Measurements from ENCODE around the gene ZMYM4.
"Not testable (repeated sequence)": the region's sequence is repeated elsewhere in the genome, so short reads cannot be mapped to it uniquely, and the experiment has no call there.

Gene ZMYM4
- 51.6 to 56.9 (median 52.9) reads per million in 3 donors for total RNA-seq

DNA sequence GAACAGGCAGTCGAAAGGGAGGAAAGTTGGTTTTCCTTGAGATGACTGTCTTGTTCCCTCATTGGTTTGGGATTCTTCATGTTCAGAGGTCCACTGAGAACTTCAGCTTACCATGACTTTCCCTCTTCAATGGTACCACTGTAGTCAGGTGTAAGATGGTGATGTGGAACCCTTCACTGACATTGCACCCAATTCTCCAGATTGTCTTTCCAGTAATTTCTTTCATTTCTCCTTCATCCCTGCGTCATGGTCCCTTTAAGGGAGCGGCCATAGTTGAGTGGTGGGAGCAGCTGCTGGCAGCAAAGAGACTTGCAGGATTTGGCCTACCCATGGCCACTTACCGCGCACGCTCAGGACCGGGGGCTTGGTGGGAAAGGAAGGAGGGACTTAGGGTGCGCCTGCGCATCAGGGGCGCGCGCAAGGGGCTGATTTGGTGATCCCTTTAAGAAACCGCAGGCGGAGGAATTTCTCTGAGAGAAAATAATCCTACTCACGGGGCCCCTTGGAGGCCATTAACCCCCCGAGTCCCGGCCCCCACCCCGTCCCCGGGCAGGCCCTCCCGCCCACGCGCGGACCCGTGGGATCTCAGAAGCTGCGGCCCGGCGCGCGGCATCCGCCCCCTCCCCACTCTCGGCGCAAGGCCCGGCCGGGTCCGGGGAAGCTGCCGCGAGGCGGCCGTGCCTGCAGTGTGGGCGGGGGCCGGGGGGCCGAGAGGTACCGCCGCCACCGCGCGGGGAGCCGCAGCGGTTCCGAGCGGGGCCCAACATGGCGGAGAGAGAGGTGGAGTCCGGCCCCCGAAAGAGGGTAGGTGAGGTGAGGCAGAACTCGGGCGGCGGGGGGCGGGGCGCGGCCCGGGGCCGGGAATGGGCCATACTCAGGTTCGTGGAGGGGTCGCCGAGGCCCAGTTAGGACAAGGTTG, at the start of gene ZMYM4:
Gene ZMYM4 (plus strand): TSS at position 428 of the 919 bp plus-strand sequence. CDS start 338 bp downstream, at position 766.
- no peaks in the 10 kb centered on the region for H3K36me3 ChIP-seq (ENCODE audit: control insufficient read depth, insufficient read depth, low read length)
- no peaks in the 10 kb centered on the region for H3K9me3 ChIP-seq (ENCODE audit: control insufficient read depth, low read length)
- peak within 1 kb of the TSS; percentile 76 for H3K27ac ChIP-seq (ENCODE audit: insufficient read depth, low read length, poor library complexity, severe bottlenecking)
- peak; percentile 75 to 81 (median 76) for DNase-seq
- peak within 1 kb of the TSS; percentile 84 for H3K4me3 ChIP-seq (ENCODE audit: insufficient read depth, low read depth, low read length, poor library complexity, severe bottlenecking)
- H3K27me3 ChIP-seq (replicated peaks; ENCODE audit: control insufficient read depth, insufficient read depth, low read length, poor library complexity, severe bottlenecking), result peaks cover 2% of the 10 kb centered on the region
- peaks cover 7% of the 10 kb centered on the region for H3K4me1 ChIP-seq (ENCODE audit: control insufficient read depth, insufficient read depth, low read length, poor library complexity, severe bottlenecking)

- no peak for DNase-seq
- Histone ChIP-seq H3K4me1 (ENCODE audit: control insufficient read depth, insufficient read depth, low read length, poor library complexity, severe bottlenecking) (no peaks in the 10 kb centered on the region), H3K9me3 (ENCODE audit: control insufficient read depth, low read length) (no peaks in the 10 kb centered on the region), H3K36me3 (ENCODE audit: control insufficient read depth, insufficient read depth, low read length) (no peaks in the 10 kb centered on the region), H3K27ac (ENCODE audit: insufficient read depth, low read length, poor library complexity, severe bottlenecking) (no peak overlapping the region), H3K4me3 (ENCODE audit: insufficient read depth, low read depth, low read length, poor library complexity, severe bottlenecking) (no peak overlapping the region), H3K27me3 (replicated peaks; ENCODE audit: control insufficient read depth, insufficient read depth, low read length, poor library complexity, severe bottlenecking) (no peaks in the 10 kb centered on the region)
Measured at GRCh38 chr1:35220976-35221375, 47.5 kb upstream of the ZMYM4 start.

- H3K4me1 ChIP-seq (ENCODE audit: control insufficient read depth, insufficient read depth, low read length, poor library complexity, severe bottlenecking), result no peaks in the 10 kb centered on the region
- H3K4me3 ChIP-seq (ENCODE audit: insufficient read depth, low read depth, low read length, poor library complexity, severe bottlenecking), result no peak overlapping the region
- no peaks in the 10 kb centered on the region for H3K36me3 ChIP-seq (ENCODE audit: control insufficient read depth, insufficient read depth, low read length)
- no peaks in the 10 kb centered on the region for H3K27me3 ChIP-seq (replicated peaks; ENCODE audit: control insufficient read depth, insufficient read depth, low read length, poor library complexity, severe bottlenecking)
- H3K9me3 ChIP-seq (ENCODE audit: control insufficient read depth, low read length), result no peaks in the 10 kb centered on the region
- no peak overlapping the region for H3K27ac ChIP-seq (ENCODE audit: insufficient read depth, low read length, poor library complexity, severe bottlenecking)
- DNase-seq, result no peak
Measured at GRCh38 chr1:35222322-35223083, 46.0 kb upstream of the ZMYM4 start.

GRCh38 chr1:35223084-35223630, 45.4 kb upstream of the ZMYM4 start:
- no peaks in the 10 kb centered on the region for H3K36me3 ChIP-seq (ENCODE audit: control insufficient read depth, insufficient read depth, low read length)
- no peak overlapping the region for H3K4me3 ChIP-seq (ENCODE audit: insufficient read depth, low read depth, low read length, poor library complexity, severe bottlenecking)
- H3K9me3 ChIP-seq (ENCODE audit: control insufficient read depth, low read length), result no peaks in the 10 kb centered on the region
- DNase-seq, result no peak
- H3K27ac ChIP-seq (ENCODE audit: insufficient read depth, low read length, poor library complexity, severe bottlenecking), result no peak overlapping the region
- no peaks in the 10 kb centered on the region for H3K4me1 ChIP-seq (ENCODE audit: control insufficient read depth, insufficient read depth, low read length, poor library complexity, severe bottlenecking)
- H3K27me3 ChIP-seq (replicated peaks; ENCODE audit: control insufficient read depth, insufficient read depth, low read length, poor library complexity, severe bottlenecking), result no peaks in the 10 kb centered on the region

GRCh38 chr1:35226546-35226945, 42.0 kb upstream of the ZMYM4 start:
- Histone ChIP-seq H3K36me3 (ENCODE audit: control insufficient read depth, insufficient read depth, low read length) (no peaks in the 10 kb centered on the region), H3K4me1 (ENCODE audit: control insufficient read depth, insufficient read depth, low read length, poor library complexity, severe bottlenecking) (no peaks in the 10 kb centered on the region)
- DNase-seq, result no peak

DNA sequence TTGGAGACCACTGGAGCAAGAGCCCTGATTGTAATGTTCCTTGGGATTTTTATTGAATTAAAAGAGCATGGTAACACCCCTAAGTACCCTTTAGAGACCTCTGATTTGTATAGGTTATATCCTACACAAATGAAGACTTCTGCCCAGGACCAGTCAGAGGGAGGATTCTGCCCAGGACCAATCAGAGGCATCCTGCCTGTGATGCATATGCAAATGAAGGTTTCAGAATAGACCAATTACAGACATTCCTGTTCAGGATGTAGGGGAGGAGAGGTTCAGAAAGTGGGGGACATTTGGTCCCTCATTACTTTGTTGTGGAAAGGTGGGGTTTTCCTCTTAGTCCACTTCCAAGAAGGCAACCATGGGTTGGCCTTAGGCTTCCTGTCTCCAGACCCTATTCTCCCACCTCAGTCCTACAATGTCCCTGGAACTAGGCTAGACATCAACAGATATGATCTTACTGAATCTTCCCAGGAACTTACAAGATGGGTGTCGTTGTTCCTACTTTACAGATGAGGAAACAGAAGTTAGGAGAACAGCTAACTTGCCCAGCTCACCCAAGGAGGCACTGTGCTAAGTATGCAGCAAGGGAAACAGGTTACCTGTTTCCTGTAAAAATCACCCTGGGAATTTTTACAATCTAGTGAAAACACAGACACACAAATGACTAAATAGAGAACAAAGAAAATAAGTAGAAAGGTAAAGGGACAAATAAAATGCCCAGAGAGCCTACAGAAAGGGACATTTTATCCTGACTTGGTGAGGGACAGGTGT, 38.7 kb upstream of the ZMYM4 start:
- no peaks in the 10 kb centered on the region for H3K9me3 ChIP-seq (ENCODE audit: control insufficient read depth, low read length)
- H3K27ac ChIP-seq (ENCODE audit: insufficient read depth, low read length, poor library complexity, severe bottlenecking), result no peak overlapping the region
- no peaks in the 10 kb centered on the region for H3K4me1 ChIP-seq (ENCODE audit: control insufficient read depth, insufficient read depth, low read length, poor library complexity, severe bottlenecking)
- no peaks in the 10 kb centered on the region for H3K36me3 ChIP-seq (ENCODE audit: control insufficient read depth, insufficient read depth, low read length)
- no peak for DNase-seq
- no peak overlapping the region for H3K4me3 ChIP-seq (ENCODE audit: insufficient read depth, low read depth, low read length, poor library complexity, severe bottlenecking)
- H3K27me3 ChIP-seq (replicated peaks; ENCODE audit: control insufficient read depth, insufficient read depth, low read length, poor library complexity, severe bottlenecking), result no peaks in the 10 kb centered on the region

More at GRCh38 chr1:35226546-35226945, 42.0 kb upstream of the ZMYM4 start:
- Histone ChIP-seq H3K4me3 (ENCODE audit: insufficient read depth, low read depth, low read length, poor library complexity, severe bottlenecking) (no peak overlapping the region), H3K9me3 (ENCODE audit: control insufficient read depth, low read length) (no peaks in the 10 kb centered on the region), H3K27ac (ENCODE audit: insufficient read depth, low read length, poor library complexity, severe bottlenecking) (no peak overlapping the region), H3K27me3 (replicated peaks; ENCODE audit: control insufficient read depth, insufficient read depth, low read length, poor library complexity, severe bottlenecking) (no peaks in the 10 kb centered on the region)

DNA sequence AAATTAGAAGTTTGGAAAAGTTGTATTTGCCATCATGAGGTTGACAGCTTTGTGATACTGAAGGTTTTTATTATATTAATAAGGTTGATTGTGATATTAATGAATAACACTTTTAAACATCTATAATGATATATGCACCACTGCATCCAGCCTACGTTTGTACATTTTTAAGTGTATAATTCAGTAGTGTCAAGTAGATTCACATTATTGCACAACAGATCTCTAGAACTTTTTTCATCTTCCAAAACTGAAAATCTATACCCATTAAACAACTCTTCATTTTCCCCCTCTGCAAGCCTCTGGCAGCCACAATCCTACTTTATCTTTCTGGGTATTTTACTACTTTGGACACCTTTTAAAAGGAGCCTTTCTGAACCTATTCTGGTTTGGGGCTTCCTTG, 37.2 kb upstream of the ZMYM4 start:
- no peaks in the 10 kb centered on the region for H3K4me1 ChIP-seq (ENCODE audit: control insufficient read depth, insufficient read depth, low read length, poor library complexity, severe bottlenecking)
- DNase-seq, result no peak
- H3K4me3 ChIP-seq (ENCODE audit: insufficient read depth, low read depth, low read length, poor library complexity, severe bottlenecking), result no peak overlapping the region
- no peaks in the 10 kb centered on the region for H3K9me3 ChIP-seq (ENCODE audit: control insufficient read depth, low read length)
- H3K27me3 ChIP-seq (replicated peaks; ENCODE audit: control insufficient read depth, insufficient read depth, low read length, poor library complexity, severe bottlenecking), result no peaks in the 10 kb centered on the region
- no peak overlapping the region for H3K27ac ChIP-seq (ENCODE audit: insufficient read depth, low read length, poor library complexity, severe bottlenecking)
- no peaks in the 10 kb centered on the region for H3K36me3 ChIP-seq (ENCODE audit: control insufficient read depth, insufficient read depth, low read length)

DNA sequence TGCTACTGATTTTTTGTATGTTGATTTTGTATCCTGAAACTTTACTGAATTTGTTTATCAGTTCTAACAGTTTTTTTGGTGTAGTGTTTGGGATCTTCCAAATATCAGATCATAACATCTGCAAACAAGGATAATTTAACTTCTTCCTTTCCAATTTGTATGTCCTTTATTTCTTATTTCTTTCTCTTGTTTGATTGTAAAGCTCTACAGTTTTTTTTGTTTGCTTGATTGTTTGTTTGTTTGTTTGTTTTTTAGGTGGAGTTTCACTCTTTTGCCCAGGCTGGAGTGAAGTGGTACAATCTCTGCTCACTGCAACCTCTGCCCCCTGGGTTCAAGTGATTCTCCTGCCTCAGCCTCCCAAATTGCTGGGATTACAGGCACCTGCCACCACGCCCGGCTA, 31.7 kb upstream of the ZMYM4 start:
- H3K36me3 ChIP-seq (ENCODE audit: control insufficient read depth, insufficient read depth, low read length); DNase-seq; H3K9me3 ChIP-seq (ENCODE audit: control insufficient read depth, low read length); H3K27ac ChIP-seq (ENCODE audit: insufficient read depth, low read length, poor library complexity, severe bottlenecking); H3K27me3 ChIP-seq (replicated peaks; ENCODE audit: control insufficient read depth, insufficient read depth, low read length, poor library complexity, severe bottlenecking); H3K4me1 ChIP-seq (ENCODE audit: control insufficient read depth, insufficient read depth, low read length, poor library complexity, severe bottlenecking); H3K4me3 ChIP-seq (ENCODE audit: insufficient read depth, low read depth, low read length, poor library complexity, severe bottlenecking): not testable (repeated sequence)

DNA sequence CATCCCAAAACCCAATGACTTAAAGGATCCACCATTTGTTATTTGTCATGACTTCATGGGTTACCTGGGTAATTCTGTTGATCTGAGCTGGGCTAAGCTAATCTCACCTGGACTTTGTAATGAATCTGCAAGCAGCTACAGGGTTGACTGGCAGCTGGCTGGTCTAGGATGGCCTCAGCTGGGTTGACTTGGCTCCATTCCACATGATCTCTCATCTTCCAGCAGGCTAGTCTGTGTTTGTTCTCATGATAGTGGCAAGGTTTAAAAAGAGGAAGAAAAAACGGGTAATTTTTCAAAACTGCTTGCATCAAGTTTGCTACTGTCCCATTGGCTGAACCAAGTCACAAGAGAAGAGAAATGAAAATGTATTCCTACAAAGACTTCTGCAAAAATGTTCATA, 24.8 kb upstream of the ZMYM4 start:
- Histone ChIP-seq H3K4me1 (ENCODE audit: control insufficient read depth, insufficient read depth, low read length, poor library complexity, severe bottlenecking) (no peaks in the 10 kb centered on the region), H3K36me3 (ENCODE audit: control insufficient read depth, insufficient read depth, low read length) (no peaks in the 10 kb centered on the region), H3K27ac (ENCODE audit: insufficient read depth, low read length, poor library complexity, severe bottlenecking) (no peak overlapping the region), H3K27me3 (replicated peaks; ENCODE audit: control insufficient read depth, insufficient read depth, low read length, poor library complexity, severe bottlenecking) (no peaks in the 10 kb centered on the region), H3K4me3 (ENCODE audit: insufficient read depth, low read depth, low read length, poor library complexity, severe bottlenecking) (no peak overlapping the region), H3K9me3 (ENCODE audit: control insufficient read depth, low read length) (no peaks in the 10 kb centered on the region)
- no peak for DNase-seq
